ENCODE results near the gene MICAL3.
"Not testable (repeated sequence)": the region's sequence is repeated elsewhere in the genome, so short reads cannot be mapped to it uniquely, and the experiment has no call there.

The MICAL3 gene

DNA sequence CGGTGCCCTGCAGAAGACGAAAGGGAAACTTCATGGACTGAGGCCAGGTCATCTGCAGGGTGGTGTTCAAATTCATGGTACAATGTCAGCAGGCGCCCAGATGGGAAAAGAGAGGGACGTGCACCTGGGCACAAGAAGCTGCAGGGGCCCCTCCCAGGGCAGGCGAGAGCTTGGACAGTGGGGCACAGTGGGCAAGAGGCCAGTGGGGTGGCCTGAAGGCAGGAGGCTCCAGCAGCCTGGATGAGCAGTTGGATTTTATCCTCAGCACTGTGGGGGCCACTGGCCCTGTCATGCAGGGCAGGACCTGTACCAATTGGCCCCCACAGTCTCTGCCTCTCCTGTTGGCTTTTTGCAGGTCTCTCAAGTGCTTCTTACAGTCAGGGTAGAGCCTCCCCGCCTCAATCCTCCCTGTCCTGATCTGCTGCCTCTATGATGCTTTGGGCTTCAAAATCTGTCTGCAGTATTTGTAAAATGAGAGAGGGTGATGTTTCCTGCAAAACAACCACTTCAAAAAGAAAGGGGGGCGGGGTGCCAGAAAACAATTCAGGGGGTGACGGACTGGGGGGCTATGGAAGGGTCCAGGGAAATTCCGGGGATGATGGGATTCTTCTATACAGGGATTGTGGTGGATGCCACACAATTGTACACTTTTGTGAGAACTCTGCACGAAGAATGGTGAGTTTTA, 248.4 kb downstream of the MICAL3 start:
- no peak for DNase-seq (ENCODE audit: low spot score)

DNA sequence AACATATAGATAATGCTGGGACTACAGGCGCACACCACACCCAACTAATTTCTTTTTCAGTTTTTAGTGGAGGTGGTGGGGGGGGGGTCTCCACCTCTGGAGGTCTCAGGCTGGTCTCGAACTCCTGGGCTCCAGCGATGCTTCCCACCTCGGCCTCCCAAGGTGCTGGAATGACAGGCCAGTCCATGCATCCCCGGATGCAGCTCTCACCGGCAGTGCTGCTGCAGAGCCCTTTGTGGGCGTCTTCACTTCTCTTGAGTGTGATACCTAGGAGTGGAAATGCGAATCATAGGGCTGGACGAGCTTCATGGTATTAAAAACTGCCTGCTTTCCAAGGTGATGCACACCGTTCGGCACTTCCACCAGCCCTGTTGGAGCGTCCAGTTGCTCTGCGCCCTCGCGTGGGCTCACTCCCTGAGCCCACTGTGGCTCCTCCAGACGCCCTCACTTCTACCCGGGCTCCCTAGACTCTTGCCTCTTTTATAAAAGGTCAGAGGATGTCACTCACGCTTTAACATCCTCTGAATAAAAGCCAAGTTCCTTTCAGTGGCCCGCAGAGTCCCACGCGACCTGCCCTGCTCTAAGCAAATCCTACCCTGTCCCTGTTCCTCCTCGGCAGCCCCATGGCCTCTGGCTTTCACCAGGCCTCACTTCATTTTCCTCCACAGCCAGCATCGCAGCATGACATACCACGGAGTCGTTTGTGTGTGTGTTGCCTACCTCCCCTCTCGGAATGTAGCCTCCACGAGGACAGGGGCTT, 249.3 kb downstream of the MICAL3 start:
- no peak for DNase-seq (ENCODE audit: low spot score)

DNA sequence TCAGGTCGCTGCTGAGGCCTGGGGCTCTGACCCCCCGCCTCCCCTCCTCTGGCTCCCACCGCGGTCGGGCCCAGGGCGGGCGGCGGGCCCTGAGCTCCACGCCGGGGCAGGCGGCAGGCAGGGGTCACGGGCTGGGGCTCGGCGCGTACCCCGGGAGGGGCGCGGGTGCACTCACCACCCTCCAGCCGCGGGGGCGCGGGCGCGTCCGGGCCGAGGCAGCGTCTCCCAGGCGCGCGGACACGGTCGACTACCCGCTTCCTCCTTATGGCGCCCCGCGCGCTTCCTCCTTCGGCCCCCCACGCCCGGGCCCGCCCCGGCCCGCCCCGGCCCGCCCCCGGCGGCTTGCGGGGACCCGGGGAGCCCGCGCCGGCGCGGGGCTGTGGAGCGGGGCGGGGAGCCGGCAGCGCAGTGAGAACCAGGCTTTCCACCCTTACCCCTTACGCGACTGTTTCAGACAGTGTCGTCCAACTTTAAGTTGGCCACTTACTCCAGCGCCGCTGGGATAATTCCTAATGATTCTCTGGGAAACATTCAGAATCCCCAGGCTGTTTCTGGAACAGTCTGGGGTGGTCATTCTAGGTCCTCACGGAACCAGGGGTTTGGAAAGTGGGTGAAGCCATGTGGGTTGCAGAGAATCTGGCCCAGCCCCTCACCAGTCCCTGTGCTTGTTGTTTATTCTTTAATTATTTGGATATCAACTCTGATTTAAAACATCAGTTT, 250.0 kb downstream of the MICAL3 start, which contains the start of gene BID:
Gene BID, minus strand, starts transcription at position 264 of the 720 bp plus-strand sequence. CDS start 24,353 bp downstream, outside the sequence.
- no peak for DNase-seq (ENCODE audit: low spot score)

DNA sequence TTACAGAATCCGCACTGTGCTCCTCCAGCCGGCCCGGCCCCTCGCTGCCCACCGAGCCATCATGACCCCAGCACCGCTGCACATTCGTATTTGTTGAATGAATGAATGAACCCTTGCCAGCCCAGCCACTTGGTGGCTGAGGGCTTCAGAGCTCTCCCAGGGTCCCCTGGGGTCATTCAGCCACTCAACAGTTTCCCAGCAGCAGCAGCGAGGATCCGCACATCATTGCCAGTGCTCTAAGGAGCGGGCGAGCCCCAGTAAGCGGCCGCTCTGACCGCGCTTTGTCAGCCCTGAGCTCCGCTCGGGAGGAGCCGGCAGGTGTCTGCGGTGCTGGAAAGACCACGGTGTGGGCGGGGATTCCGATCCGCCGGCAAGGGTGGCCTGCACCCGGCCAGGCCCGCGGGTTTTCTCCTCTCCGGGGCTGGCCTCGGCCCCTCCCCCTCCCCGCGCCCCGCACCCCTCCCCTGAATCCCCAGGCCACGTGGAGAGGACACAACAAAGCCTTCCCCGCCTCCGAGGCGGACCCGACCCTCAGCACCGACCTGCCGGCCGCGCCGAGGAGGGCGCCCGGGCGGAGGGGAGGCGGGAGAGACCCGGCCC, 250.7 kb downstream of the MICAL3 start:
- DNase-seq (ENCODE audit: low spot score): peak; percentile 87

DNA sequence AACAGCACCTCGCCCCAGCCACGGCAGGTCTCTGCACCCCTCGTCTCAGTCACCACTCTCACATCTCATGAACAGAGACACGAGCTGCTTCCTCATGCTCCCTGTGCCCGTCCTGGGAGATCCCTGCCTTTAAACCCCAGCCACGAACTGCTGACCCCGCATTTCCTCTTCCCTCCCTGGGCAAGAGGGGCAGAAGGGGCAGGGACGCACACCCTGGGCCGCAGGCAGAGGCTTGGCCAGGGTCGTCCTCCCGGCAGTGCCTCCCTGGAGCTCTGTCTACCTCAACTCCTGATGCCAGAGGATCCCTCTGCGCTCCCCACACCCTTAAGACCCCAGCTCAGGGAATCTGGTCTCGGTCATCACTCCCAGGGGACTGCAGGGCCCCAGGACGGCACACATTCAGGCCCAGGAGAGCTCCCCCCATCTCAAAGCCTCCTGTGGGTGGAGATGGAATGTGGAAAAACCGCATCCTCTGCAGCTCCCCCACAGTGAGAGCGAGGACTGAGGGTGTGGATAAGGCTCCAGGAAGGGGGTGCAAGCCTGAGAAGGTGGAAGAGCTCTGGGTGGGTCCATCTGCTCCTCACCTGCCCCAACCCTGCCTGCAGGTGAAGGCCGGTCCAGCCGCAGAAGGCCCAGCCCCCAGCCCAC, 251.3 kb downstream of the MICAL3 start:
- DNase-seq (ENCODE audit: low spot score): no peak

DNA sequence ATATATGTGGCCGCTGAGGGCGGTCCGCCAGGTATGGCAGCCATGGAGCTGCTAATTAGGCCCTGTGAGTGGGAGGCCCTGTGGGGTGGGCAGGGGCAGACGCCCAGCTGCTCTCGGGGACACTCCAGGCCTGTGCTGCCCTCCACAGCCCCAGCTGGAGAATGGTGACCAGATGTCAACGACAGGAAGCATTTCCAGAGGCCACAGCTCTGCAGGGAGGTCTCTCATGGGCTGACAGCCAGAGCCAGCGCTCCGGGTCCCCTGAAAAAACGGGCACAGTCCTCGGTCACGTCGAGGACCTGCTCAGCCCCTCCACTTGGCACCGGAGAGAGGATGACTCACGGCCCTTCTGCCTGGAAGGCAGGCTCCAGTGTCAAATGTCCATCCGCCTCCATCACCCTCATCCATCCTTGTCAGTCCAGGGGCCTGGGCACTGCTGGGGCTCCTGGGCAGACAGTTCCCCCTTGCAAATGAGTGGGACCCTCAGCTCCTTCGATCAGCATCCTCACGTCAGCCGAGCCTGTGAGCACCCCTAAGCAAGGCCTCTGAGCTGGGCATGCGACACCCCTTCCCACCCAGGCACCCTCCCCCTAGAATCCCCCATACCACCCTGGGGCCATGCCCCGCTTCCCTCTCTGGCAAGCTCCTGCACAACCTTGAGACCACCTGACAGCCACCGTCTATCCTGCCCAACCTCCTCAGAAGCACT, 252.0 kb downstream of the MICAL3 start:
- DNase-seq (ENCODE audit: low spot score): no peak

DNA sequence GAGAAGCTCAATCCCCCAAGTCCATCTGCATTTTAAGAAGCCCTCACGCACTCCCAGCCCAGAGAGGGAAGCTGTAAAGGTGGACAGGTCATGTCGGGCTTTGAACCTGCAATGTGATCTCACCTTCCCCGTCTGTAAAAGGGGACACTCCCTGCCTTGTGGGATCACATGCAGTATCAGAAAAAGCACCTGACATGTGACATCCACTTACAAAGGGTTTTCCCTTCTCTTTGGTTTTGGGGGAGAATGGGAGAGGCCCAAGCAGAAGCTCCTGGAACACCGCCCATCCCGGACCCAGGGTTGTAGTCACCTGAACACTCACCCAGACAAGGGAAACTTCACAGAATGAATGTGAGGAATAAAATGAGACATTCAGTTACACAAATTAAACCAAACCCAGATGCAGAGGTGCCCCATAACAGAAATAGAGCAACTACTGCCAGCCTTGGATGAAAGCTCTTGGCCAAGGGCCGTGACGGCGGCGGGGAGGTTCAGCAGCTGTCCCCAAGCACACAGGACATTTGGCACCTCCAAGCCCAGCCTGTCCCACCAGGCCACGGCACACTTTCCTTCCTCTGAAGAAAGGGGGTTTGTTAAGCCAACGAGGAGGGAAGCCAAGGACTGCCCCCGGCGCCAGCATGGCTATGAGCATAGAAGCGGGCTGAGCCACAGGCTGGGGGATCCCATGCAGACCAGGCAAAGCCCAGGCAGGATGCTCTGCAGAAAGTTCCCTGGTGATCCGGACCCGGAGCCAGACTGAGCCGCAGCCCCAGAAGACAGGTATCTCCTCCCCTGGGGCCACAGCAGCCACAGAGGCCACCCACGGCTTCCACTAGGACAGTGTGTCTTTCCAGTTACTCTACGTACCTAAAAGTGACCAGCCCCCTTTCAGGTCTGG, 253.9 kb downstream of the MICAL3 start:
- no peak for DNase-seq (ENCODE audit: low spot score)

DNA sequence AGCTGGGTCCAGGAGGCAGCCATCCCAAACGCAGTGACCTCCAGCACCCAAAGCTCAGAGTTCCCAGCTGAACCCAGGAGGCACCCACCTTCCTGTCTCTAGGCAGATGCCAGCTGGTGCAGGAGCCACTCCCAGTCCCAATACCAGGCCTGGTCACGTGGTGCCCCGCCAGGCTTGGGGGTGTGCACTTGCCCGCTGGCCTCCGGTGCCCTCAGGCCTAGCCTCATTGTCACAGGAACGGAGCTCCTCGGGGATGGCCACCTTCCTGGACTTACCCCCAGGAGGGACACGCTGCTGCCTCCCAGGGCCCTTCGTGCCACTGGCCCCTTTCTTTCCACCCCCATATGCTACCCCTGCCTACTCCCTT, 254.7 kb downstream of the MICAL3 start:
- DNase-seq (ENCODE audit: low spot score): no peak

DNA sequence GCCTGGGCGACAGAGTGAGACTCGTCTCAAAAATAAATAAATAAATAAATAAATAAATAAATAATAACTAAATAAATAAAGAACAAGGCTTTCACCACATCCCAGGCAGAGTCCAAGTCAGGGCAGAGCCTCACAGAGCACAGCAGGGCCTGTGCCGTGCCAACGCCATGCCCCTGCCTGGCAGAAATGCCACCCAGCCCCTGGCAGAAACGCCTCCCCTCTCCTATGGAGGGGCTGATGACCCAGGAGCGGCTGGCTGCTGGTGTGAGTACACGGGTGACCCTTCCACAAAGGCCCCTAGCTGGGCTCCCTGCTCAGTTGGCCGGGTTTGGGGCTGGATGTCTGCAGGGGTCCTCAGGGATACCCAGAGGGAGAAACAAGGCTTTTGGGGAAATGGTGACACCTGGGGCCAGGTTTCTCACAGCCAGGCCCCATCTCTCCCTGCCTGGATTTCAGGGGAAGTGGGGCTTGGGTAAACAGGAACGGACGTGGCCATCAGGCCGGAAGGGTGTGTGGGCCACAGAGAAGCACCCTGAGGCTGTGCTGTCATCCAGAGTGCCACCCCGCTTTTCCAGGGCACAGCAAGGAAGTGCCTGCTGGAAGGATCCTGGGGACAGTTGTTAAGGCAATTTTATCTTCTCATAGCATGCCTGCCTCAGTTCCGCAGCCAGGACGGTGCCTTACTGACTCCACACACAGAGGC, 255.2 kb downstream of the MICAL3 start:
- no peak for DNase-seq (ENCODE audit: low spot score)

DNA sequence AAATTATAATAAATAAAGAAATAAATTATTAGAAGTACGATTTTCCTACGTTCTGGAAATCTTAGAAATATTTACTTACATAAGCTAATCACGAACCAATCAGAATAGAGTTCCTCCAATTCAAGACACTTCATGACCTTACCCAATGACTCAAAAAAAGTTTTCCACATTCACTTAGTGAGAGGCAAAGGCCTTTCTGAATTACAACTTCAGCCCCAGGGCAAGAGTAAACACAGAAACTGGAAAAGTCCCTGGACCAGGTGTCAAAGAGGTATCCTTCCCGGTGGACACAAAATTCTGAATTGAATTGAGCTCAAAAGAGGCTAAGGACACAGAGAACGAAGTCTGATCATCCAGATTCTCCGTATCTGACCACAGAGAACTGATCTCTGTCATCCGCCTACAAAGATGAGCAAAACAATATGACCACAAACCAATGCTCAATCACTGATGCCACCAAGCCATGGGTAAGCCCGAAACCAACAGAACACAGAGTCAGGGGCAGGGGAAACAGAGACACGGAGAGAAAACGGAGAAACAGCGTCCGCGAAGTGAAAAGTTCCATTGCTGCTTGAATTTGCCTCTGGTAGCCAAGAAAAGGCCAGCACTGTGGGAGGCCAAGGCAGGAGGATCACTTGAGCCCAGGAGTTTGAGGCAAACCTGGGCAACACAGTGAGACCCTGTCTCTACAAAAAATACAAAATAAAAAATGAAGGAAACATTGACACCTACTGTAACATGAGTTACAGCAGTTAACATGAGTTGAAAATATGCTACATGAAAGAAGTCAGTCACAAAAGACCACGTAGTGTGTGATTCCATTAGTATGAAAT, 256.9 kb downstream of the MICAL3 start:
- no peak for DNase-seq (ENCODE audit: low spot score)

DNA sequence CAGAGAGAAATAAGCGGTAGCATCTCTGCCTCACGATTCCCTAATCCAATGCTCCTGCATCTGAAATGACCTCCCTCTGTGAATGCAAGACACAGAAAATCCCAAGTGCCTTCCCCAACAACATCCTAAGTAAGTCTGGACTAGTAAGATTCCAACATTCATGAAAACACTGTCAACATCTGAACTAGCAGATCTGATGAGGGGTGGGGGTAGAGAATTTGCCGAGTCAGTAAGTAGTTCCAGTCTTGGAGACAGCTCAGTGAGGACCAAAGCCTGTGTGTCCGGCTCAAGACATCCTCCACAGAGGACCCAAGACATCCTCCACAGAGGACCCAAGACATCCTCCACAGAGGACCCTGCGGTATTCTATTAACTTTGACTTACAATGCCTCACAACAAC, 259.5 kb downstream of the MICAL3 start:
- not testable (repeated sequence) for DNase-seq (ENCODE audit: low spot score)

DNA sequence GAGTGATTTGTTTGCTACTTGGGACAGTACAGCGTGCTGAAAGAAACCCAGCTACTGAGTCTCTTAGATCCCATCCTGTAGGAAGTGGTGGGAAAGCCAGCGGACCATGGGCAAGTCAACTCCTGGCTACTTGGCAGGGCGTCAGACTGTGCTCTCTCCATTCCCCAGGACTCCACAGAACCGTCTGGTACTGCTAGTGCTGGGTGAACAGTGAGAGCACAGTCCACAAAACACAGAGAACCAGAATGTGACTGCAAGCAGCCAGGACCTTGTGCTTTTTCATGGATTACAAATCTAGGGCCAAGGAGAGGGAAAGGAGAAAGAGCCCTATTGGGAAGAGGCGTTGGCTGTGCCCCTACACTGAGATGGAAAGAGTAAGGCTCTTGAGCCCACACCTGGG, 260.3 kb downstream of the MICAL3 start:
- no peak for DNase-seq (ENCODE audit: low spot score)

DNA sequence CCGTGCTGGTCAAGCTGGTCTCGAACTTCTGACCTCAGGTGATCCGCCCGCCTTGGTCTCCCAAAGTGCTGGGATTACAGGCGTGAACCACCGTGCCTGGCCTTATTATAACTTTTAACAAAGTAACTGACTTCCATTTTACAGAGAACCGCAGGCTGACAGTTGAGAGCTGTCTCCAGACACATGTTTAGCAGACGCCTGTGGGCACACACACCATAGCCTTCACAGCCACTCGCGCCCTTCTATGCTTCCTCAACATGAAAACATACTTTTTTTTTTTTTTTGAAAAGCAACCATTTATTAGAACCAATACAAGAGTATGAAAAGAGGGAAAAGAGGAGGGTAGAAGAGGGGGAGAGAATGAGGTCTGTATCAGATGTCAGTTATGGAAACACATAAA, 260.9 kb downstream of the MICAL3 start:
- not testable (repeated sequence) for DNase-seq (ENCODE audit: low spot score)

DNA sequence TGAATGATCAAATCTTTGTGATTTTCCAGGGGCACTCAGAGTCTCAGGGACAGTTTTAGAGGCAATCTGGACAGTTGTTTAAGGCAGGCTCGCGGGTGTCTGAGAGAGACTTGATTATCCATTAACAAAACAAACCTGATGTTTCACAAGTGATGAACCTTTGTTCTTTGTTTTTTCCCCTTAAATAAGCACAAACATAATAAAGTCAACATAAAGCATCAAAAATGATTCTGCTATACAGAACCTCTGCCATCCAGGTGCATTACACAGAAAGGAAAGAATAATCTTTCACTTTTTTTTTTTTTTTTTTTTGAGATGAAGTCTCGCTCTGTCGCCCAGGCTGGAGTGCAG, 263.2 kb downstream of the MICAL3 start:
- DNase-seq (ENCODE audit: low spot score): no peak

DNA sequence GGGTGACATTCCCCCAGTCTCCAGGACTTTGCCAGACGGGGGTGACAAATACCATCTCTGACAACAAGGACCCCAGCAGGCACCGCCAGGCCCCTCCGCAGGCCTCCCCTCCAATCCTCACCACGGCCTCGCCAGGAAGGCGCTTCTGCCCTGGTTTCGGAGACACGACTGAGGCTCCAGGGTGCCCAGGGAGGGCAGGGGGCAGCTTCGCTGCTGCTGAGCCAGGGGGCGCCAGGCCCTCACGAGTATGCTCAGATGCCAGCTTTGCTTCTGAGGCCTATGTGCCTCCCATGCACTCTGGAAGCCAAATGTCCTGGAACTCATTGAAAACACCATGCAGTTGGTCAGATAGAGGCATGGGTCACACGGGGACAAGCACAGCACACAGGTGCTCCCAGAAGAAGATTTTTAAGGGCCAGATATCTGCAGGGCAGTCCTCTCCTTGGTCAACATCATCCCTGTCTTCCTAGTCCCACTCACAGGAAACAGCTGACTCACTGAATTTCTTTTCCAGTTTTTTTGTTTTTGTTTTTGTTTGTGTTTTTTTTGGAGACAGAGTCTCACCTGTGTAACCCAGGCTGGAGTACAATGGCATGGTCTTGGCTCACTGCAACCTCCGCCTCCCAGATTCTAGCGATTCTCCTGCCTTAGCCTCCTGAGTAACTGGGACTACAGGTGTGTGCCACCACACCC, 270.0 kb downstream of the MICAL3 start:
- DNase-seq (ENCODE audit: low spot score): no peak

DNA sequence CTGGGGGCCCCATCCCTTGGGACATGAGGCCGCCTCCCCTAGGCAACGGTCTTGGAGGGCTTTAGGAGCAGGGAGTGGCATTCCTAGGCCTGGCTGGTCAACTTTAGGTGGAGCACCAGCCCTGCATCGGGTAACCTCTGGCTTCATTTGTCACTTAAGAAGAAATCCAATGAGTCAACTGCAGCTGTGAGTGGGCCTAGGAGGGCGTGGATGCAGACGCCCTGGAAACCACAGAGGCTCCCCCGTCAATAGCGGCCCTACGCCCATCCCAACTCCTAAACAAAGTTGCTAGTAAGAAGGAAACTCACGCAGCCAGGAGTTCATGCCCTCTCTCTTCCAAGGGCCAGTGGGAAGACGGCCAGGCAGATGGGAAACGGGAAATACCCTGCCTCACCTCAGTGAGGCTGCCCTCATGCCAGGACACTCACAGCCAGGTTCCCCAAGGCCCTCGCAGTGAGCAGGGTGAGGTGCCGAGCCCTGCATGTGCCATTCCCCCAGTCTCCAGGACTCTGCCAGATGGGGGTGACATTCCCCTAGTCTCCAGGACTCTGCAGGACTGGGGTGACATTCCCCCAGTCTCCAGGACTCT, 270.9 kb downstream of the MICAL3 start:
- no peak for DNase-seq (ENCODE audit: low spot score)

DNA sequence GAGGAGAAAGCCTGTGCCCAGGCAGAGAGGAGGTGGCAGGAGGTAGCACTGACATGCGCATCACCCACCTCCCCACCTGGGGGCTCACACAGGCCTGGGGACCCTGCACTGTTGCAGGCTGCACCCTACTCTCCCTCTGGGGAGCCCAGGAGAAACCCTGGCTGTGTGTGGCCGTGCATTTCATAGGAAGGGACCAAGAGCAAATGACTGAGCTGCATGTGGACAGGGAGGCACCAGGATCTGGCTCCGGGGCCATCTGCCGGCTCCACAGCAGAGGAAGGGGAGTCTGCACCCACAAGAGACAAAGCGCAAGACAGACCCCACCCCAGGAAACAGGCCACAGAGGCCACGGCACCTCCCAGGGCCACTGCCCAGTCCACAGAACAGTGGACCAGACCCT, 272.8 kb downstream of the MICAL3 start:
- no peak for DNase-seq (ENCODE audit: low spot score)

All from ecto neural progenitor cell (in vitro differentiated cells).